Activated CD4-positive, alpha-beta T cell treated with anti-CD3 and anti-CD28 coated beads, Interleukin-2, amount 10 ng/mL, durations not matched to agents 7 days and 5 days (primary cell): ENCODE data around the gene MAPT. TPM values are rescaled to one million over a fixed set of nuclear protein-coding genes. Genes with fewer than 3 reads are reported as not detected.

Experiments
- CTCF ChIA-PET: fragments of 350-600 bp; sonication (Branson Sonifier 250); formaldehyde crosslinking; loops from one replicate; lab custom pipeline; 2021; ENCODE audit warnings: antibody characterized with exemption; lab: Charles Lee
- POLR2A ChIA-PET: fragments of 350-600 bp; sonication (Branson Sonifier 250); formaldehyde crosslinking; loops from one replicate; lab custom pipeline; 2021; ENCODE audit warnings: antibody characterized with exemption; lab: Charles Lee
- DNase-seq: peaks from one replicate; pipeline ENCODE4 v3.0.0-alpha.2; 2020
- H3K27ac Mint-ChIP-seq: one replicate; pipeline ENCODE4 v1.8.0; 2021; ENCODE audit warnings: mild to moderate bottlenecking, moderate library complexity, mixed read lengths
- H3K27me3 Mint-ChIP-seq: one replicate; pipeline ENCODE4 v1.8.0; 2021; ENCODE audit warnings: mixed read lengths
- H3K36me3 Mint-ChIP-seq: one replicate; pipeline ENCODE4 v1.8.0; 2021; ENCODE audit warnings: low read depth, mixed read lengths
- H3K4me1 Mint-ChIP-seq: one replicate; pipeline ENCODE4 v1.8.0; 2021; ENCODE audit warnings: mixed read lengths
- H3K4me3 Mint-ChIP-seq: one replicate; pipeline ENCODE4 v1.8.0; 2021; ENCODE audit warnings: mild to moderate bottlenecking, moderate library complexity, mixed read lengths
- H3K9me3 Mint-ChIP-seq: one replicate; pipeline ENCODE4 v1.8.0; 2021; ENCODE audit warnings: mixed read lengths
- total RNA-seq, 2 experiments: library from RNA; stranded (reverse); gene quantifications; one replicate each; pipeline ENCODE4 v1.2.3, GENCODE V29; 2021

MAPT gene
- total RNA-seq, 2 experiments from 2014 or later: 0.12 to 0.46 TPM

GRCh38 chr17:46033392-46033791, 139.0 kb downstream of the MAPT start:
- no peaks in the 10 kb centered on the region for H3K27me3 Mint-ChIP-seq
- peaks cover 12% of the 10 kb centered on the region for H3K4me1 Mint-ChIP-seq
- no peak overlapping the region for H3K4me3 Mint-ChIP-seq
- H3K9me3 Mint-ChIP-seq: no peaks in the 10 kb centered on the region
- H3K27ac Mint-ChIP-seq: no peak overlapping the region
- ChIA-PET POLR2A (no interaction called here), CTCF (interaction anchor here (1.3 to 1.7 kb wide), 2 partner anchors 12 to 130 kb away, joined by 3 to 5 read pairs; no protein-coding TSS in a partner anchor)
- no peak for DNase-seq
- H3K36me3 Mint-ChIP-seq: peaks cover 80% of the 10 kb centered on the region

GRCh38 chr17:46035112-46035818, 140.9 kb downstream of the MAPT start:
- H3K27ac Mint-ChIP-seq: peak overlapping the region; percentile 52
- DNase-seq: no peak
- H3K27me3 Mint-ChIP-seq: no peaks in the 10 kb centered on the region
- POLR2A ChIA-PET: no interaction called here
- CTCF ChIA-PET: interaction anchor here (0.6 to 1.5 kb wide), 3 partner anchors 9 to 158 kb away, joined by 4 to 6 read pairs (median 4); partner anchors contain the start of gene KANSL1
- peaks cover 84% of the 10 kb centered on the region for H3K36me3 Mint-ChIP-seq
- no peak overlapping the region for H3K4me3 Mint-ChIP-seq
- no peaks in the 10 kb centered on the region for H3K9me3 Mint-ChIP-seq
- peaks cover 4% of the 10 kb centered on the region for H3K4me1 Mint-ChIP-seq

- Mint-ChIP-seq H3K9me3 (no peaks in the 10 kb centered on the region), H3K27me3 (no peaks in the 10 kb centered on the region), H3K36me3 (peaks cover 79% of the 10 kb centered on the region), H3K4me1 (peaks cover 4% of the 10 kb centered on the region), H3K4me3 (no peak overlapping the region), H3K27ac (no peak overlapping the region)
- no peak for DNase-seq
- ChIA-PET CTCF (interaction anchor here (1.2 to 1.5 kb wide), 2 partner anchors 151 to 157 kb away, joined by 3 to 4 read pairs; partner anchors contain the start of gene KANSL1), POLR2A (no interaction called here)
Observed at GRCh38 chr17:46036491-46036890, 142.1 kb downstream of the MAPT start.

- ChIA-PET POLR2A (no interaction called here), CTCF (interaction anchor here (1.2 kb wide), 1 partner anchor 149 kb away, joined by 3 read pairs; no protein-coding TSS in a partner anchor)
- H3K36me3 Mint-ChIP-seq: peaks cover 68% of the 10 kb centered on the region
Observed at GRCh38 chr17:46037722-46038255, 143.4 kb downstream of the MAPT start.

GRCh38 chr17:46038414-46038813, 144.1 kb downstream of the MAPT start:
- no peak for DNase-seq
- Mint-ChIP-seq H3K4me3 (no peak overlapping the region), H3K4me1 (peaks cover 4% of the 10 kb centered on the region), H3K27ac (no peak overlapping the region), H3K36me3 (peaks cover 62% of the 10 kb centered on the region), H3K9me3 (no peaks in the 10 kb centered on the region), H3K27me3 (no peaks in the 10 kb centered on the region)
- ChIA-PET CTCF (interaction anchor here (0.6 to 1.3 kb wide), 2 partner anchors 14 to 18 kb away, joined by 3 to 4 read pairs; no protein-coding TSS in a partner anchor), POLR2A (no interaction called here)

More at GRCh38 chr17:46037722-46038255, 143.4 kb downstream of the MAPT start:
- H3K27me3 Mint-ChIP-seq: no peaks in the 10 kb centered on the region
- no peaks in the 10 kb centered on the region for H3K9me3 Mint-ChIP-seq
- H3K27ac Mint-ChIP-seq: no peak overlapping the region
- peaks cover 4% of the 10 kb centered on the region for H3K4me1 Mint-ChIP-seq
- DNase-seq: no peak
- H3K4me3 Mint-ChIP-seq: no peak overlapping the region

- no peak overlapping the region for H3K4me3 Mint-ChIP-seq
- no peaks in the 10 kb centered on the region for H3K9me3 Mint-ChIP-seq
- ChIA-PET CTCF (interaction anchor here (0.6 to 1.3 kb wide), 3 partner anchors 11 to 18 kb away, joined by 3 to 4 read pairs (median 3); no protein-coding TSS in a partner anchor), POLR2A (no interaction called here)
- H3K27ac Mint-ChIP-seq: no peak overlapping the region
- H3K36me3 Mint-ChIP-seq: peaks cover 58% of the 10 kb centered on the region
- H3K4me1 Mint-ChIP-seq: peaks cover 4% of the 10 kb centered on the region
- DNase-seq: no peak
- H3K27me3 Mint-ChIP-seq: no peaks in the 10 kb centered on the region
Observed at GRCh38 chr17:46038937-46039336, 144.6 kb downstream of the MAPT start.

- ChIA-PET POLR2A (no interaction called here), CTCF (interaction anchor here (1.1 to 1.3 kb wide), 2 partner anchors 12 to 17 kb away, joined by 3 read pairs; no protein-coding TSS in a partner anchor)
- Mint-ChIP-seq H3K27ac (no peak overlapping the region), H3K27me3 (no peaks in the 10 kb centered on the region), H3K4me3 (no peak overlapping the region), H3K9me3 (no peaks in the 10 kb centered on the region), H3K36me3 (peaks cover 55% of the 10 kb centered on the region), H3K4me1 (peaks cover 8% of the 10 kb centered on the region)
- no peak for DNase-seq
Observed at GRCh38 chr17:46039592-46040186, 145.3 kb downstream of the MAPT start.

GRCh38 chr17:46042246-46042645, 147.9 kb downstream of the MAPT start:
- DNase-seq: no peak
- Mint-ChIP-seq H3K36me3 (peaks cover 44% of the 10 kb centered on the region), H3K9me3 (no peaks in the 10 kb centered on the region), H3K4me3 (no peak overlapping the region), H3K27me3 (no peaks in the 10 kb centered on the region), H3K4me1 (peaks cover 12% of the 10 kb centered on the region), H3K27ac (no peak overlapping the region)
- POLR2A ChIA-PET: no interaction called here
- CTCF ChIA-PET: no interaction called here

GRCh38 chr17:46042925-46043324, 148.6 kb downstream of the MAPT start:
- CTCF ChIA-PET: interaction anchor here (0.9 kb wide), 1 partner anchor 22 kb away, joined by 3 read pairs; no protein-coding TSS in a partner anchor
- Mint-ChIP-seq H3K36me3 (peaks cover 44% of the 10 kb centered on the region), H3K4me3 (no peak overlapping the region), H3K27me3 (no peaks in the 10 kb centered on the region), H3K27ac (no peak overlapping the region), H3K4me1 (peaks cover 12% of the 10 kb centered on the region), H3K9me3 (no peaks in the 10 kb centered on the region)
- no peak for DNase-seq
- POLR2A ChIA-PET: no interaction called here

- POLR2A ChIA-PET: no interaction called here
- H3K27me3 Mint-ChIP-seq: no peaks in the 10 kb centered on the region
- CTCF ChIA-PET: interaction anchor here (0.9 to 1.2 kb wide), 5 partner anchors 9 to 167 kb away, joined by 3 to 6 read pairs (median 3); no protein-coding TSS in a partner anchor
- no peak for DNase-seq
- no peak overlapping the region for H3K4me3 Mint-ChIP-seq
- H3K9me3 Mint-ChIP-seq: no peaks in the 10 kb centered on the region
- peak overlapping the region; percentile 33 for H3K27ac Mint-ChIP-seq
- peaks cover 12% of the 10 kb centered on the region for H3K4me1 Mint-ChIP-seq
- peaks cover 41% of the 10 kb centered on the region for H3K36me3 Mint-ChIP-seq
Observed at GRCh38 chr17:46043606-46044005, 149.3 kb downstream of the MAPT start.

- POLR2A ChIA-PET: no interaction called here
- Mint-ChIP-seq H3K4me3 (no peak overlapping the region), H3K36me3 (peaks cover 36% of the 10 kb centered on the region), H3K27ac (no peak overlapping the region), H3K27me3 (no peaks in the 10 kb centered on the region), H3K4me1 (peaks cover 12% of the 10 kb centered on the region), H3K9me3 (no peaks in the 10 kb centered on the region)
- DNase-seq: peak; percentile 57
- CTCF ChIA-PET: interaction anchor here (0.9 to 1.2 kb wide), 7 partner anchors 10 to 168 kb away, joined by 3 to 6 read pairs (median 3); no protein-coding TSS in a partner anchor
Observed at GRCh38 chr17:46044286-46044928, 150.1 kb downstream of the MAPT start.

GRCh38 chr17:46044989-46045388, 150.6 kb downstream of the MAPT start:
- POLR2A ChIA-PET: no interaction called here
- Mint-ChIP-seq H3K27ac (no peak overlapping the region), H3K4me3 (no peak overlapping the region), H3K9me3 (no peaks in the 10 kb centered on the region), H3K27me3 (no peaks in the 10 kb centered on the region), H3K4me1 (peaks cover 12% of the 10 kb centered on the region), H3K36me3 (peaks cover 35% of the 10 kb centered on the region)
- DNase-seq: no peak
- CTCF ChIA-PET: interaction anchor here (1.0 to 1.2 kb wide), 6 partner anchors 11 to 168 kb away, joined by 3 to 6 read pairs (median 4); no protein-coding TSS in a partner anchor
